Small intestine (tissue), 7 donors: ENCODE results near the gene CMTR2. TPM values are rescaled to one million over a fixed set of nuclear protein-coding genes. Genes with fewer than 3 reads are reported as not detected.
"Not testable (repeated sequence)": the region's sequence is repeated elsewhere in the genome, so short reads cannot be mapped to it uniquely, and the experiment has no call there.

Experiments used
- DNase-seq, 2 donors: peaks; one replicate each; pipeline versions ENCODE4 v3.0.0 to v3.0.0-alpha.2; 2013
- FAIRE-seq: peaks from 2 replicates; lab custom pipeline; 2012; peaks lifted over from hg19 to GRCh38; lab: Jason Lieb, UNC
- H3K27ac ChIP-seq, 3 donors: one replicate each; pipeline ENCODE4 v1.5.1; 2013; ENCODE audit warnings: low read length in 2 of 3, mild to moderate bottlenecking in 2 of 3, control low read depth in 1 of 3, inconsistent platforms in 1 of 3, low read depth in 1 of 3, moderate library complexity in 1 of 3
- H3K27me3 ChIP-seq, 3 donors: one replicate each; pipeline ENCODE4 v1.6.1; 2013; ENCODE audit warnings: low read length in 3 of 3, inconsistent platforms in 1 of 3; ENCODE audit not compliant: control insufficient read depth in 3 of 3, insufficient read depth in 3 of 3
- H3K36me3 ChIP-seq, 3 donors: one replicate each; pipeline ENCODE4 v1.6.1; 2013; ENCODE audit warnings: low read length in 3 of 3, inconsistent platforms in 1 of 3, low read depth in 1 of 3, mild to moderate bottlenecking in 1 of 3, moderate library complexity in 1 of 3; ENCODE audit not compliant: control insufficient read depth in 3 of 3, insufficient read depth in 2 of 3
- H3K4me1 ChIP-seq, 3 donors: one replicate each; pipeline ENCODE4 v1.6.1; 2013; ENCODE audit warnings: low read length in 2 of 3, inconsistent platforms in 1 of 3, low read depth in 1 of 3, mild to moderate bottlenecking in 1 of 3, moderate library complexity in 1 of 3; ENCODE audit not compliant: control insufficient read depth in 3 of 3, insufficient read depth in 2 of 3
- H3K4me3 ChIP-seq, 3 donors: one replicate each; pipeline ENCODE4 v1.5.1; 2013; ENCODE audit warnings: low read length in 3 of 3, control low read depth in 1 of 3, inconsistent platforms in 1 of 3, low read depth in 1 of 3, mild to moderate bottlenecking in 1 of 3, moderate library complexity in 1 of 3
- H3K9me3 ChIP-seq, 2 donors: one replicate each; pipeline ENCODE4 v1.6.1; 2013; ENCODE audit warnings: low read depth in 1 of 2, low read length in 1 of 2; ENCODE audit not compliant: control insufficient read depth in 2 of 2, insufficient read depth in 1 of 2
- WGBS, 3 donors: extraction: QIAGEN DNeasy Blood & Tissue Kit; methylation state at CpG; one replicate each; pipeline ENCODE4 v1.1.7; 2013; 5-methylcytosine and 5-hydroxymethylcytosine counted together
- polyA plus RNA-seq, 4 donors: library from polyadenylated mRNA; stranded (reverse) in 3 of 4; unstranded in 1 of 4; fragments of 200-250 nt in 3 of 4; fragments of 120-200 nt in 1 of 4; gene quantifications; one replicate each; pipeline versions ENCODE4 v1.2.1 to v1.2.3, GENCODE V29; 2013
- donor health status: healthy with polysubstance abuse.
- donor health status: control.
- donor health status: control.
- donor health status: Bipolar disorder and iron deficiency.
- donor health status: healthy.

CMTR2 gene
- polyA plus RNA-seq, 4 donors: 8.7 to 36.3 (median 12.6) TPM

- Histone ChIP-seq H3K36me3 (no peaks in the 10 kb centered on the region), H3K4me3 (no peak overlapping the region), H3K4me1 (no peaks in the 10 kb centered on the region), H3K27ac (no peak overlapping the region), H3K27me3 (peaks cover 0 to 3% (median 0%) of the 10 kb centered on the region in 3 donors), H3K9me3 (no peaks in the 10 kb centered on the region)
- DNase-seq: no peak
- FAIRE-seq: no peak
- 19 to 23% (median 19%) methylated on average over 3 of the region's 3 CpGs for WGBS, 3 donors
These were observed 26.1 kb upstream of the CMTR2 start for GRCh38 chr16:71315269-71315668.

- H3K4me1 ChIP-seq, H3K27me3 ChIP-seq, H3K4me3 ChIP-seq, DNase-seq, H3K27ac ChIP-seq, H3K36me3 ChIP-seq, H3K9me3 ChIP-seq, FAIRE-seq: not testable (repeated sequence)
- 49 to 72% (median 71%) methylated on average over 3 of the region's 3 CpGs for WGBS, 3 donors
These were observed 24.4 kb upstream of the CMTR2 start for GRCh38 chr16:71313591-71313990.

GRCh38 chr16:71311553-71312158 is 22.5 kb upstream of the CMTR2 start:
- Histone ChIP-seq H3K4me3 (no peak overlapping the region), H3K9me3 (no peaks in the 10 kb centered on the region), H3K27me3 (peaks cover 0 to 4% (median 0%) of the 10 kb centered on the region in 3 donors), H3K36me3 (no peaks in the 10 kb centered on the region), H3K4me1 (no peaks in the 10 kb centered on the region), H3K27ac (no peak overlapping the region)
- 24 to 26% (median 24%) methylated on average over 7 of the region's 7 CpGs for WGBS, 3 donors
- DNase-seq: peak; percentile 13 to 20
- FAIRE-seq: no peak

GRCh38 chr16:71303938-71304337 is 14.7 kb upstream of the CMTR2 start:
- DNase-seq: no peak
- Histone ChIP-seq H3K36me3 (no peaks in the 10 kb centered on the region), H3K4me1 (no peaks in the 10 kb centered on the region), H3K27me3 (peaks cover 0 to 2% (median 0%) of the 10 kb centered on the region in 3 donors), H3K27ac (no peak overlapping the region), H3K9me3 (peaks cover 0 to 2% of the 10 kb centered on the region in 2 donors), H3K4me3 (no peak overlapping the region)
- WGBS, 3 donors: 69 to 82% (median 74%) methylated on average over 5 of the region's 5 CpGs
- no peak for FAIRE-seq

GRCh38 chr16:71297341-71297634 is 8.1 kb upstream of the CMTR2 start:
- Histone ChIP-seq H3K9me3 (no peaks in the 10 kb centered on the region), H3K27me3 (peaks cover 0 to 6% (median 2%) of the 10 kb centered on the region in 3 donors), H3K27ac (no peak overlapping the region), H3K36me3 (no peaks in the 10 kb centered on the region), H3K4me1 (no peaks in the 10 kb centered on the region), H3K4me3 (no peak overlapping the region)
- DNase-seq (no peak), FAIRE-seq (no peak)
- 41 to 57% (median 55%) methylated on average over 2 of the region's 2 CpGs for WGBS, 3 donors

GRCh38 chr16:71296584-71297340 is 7.6 kb upstream of the CMTR2 start:
- Histone ChIP-seq H3K27me3 (peaks cover 0 to 6% (median 2%) of the 10 kb centered on the region in 3 donors), H3K27ac (no peak overlapping the region), H3K36me3 (no peaks in the 10 kb centered on the region), H3K9me3 (no peaks in the 10 kb centered on the region), H3K4me3 (no peak overlapping the region), H3K4me1 (no peaks in the 10 kb centered on the region)
- DNase-seq (no peak), FAIRE-seq (no peak)
- WGBS, 3 donors: 29 to 49% (median 38%) methylated on average over 3 of the region's 3 CpGs

- H3K9me3 ChIP-seq: no peaks in the 10 kb centered on the region
- FAIRE-seq: no peak
These were observed 6.7 kb upstream of the CMTR2 start for GRCh38 chr16:71295950-71296349.

GRCh38 chr16:71293919-71294318 is 4.7 kb upstream of the CMTR2 start:
- no peaks in the 10 kb centered on the region for H3K36me3 ChIP-seq
- no peaks in the 10 kb centered on the region for H3K9me3 ChIP-seq
- peaks cover 0 to 6% (median 0%) of the 10 kb centered on the region in 3 donors for H3K4me1 ChIP-seq
- H3K27me3 ChIP-seq: peaks cover 0 to 6% (median 0%) of the 10 kb centered on the region in 3 donors
- no peak overlapping the region for H3K4me3 ChIP-seq
- FAIRE-seq (no peak), DNase-seq (no peak)
- 25 to 53% (median 47%) methylated on average over 1 of the region's 1 CpG for WGBS, 3 donors
- H3K27ac ChIP-seq: no peak overlapping the region

More at GRCh38 chr16:71295950-71296349, 6.7 kb upstream of the CMTR2 start:
- Histone ChIP-seq H3K4me3 (no peak overlapping the region), H3K4me1 (no peaks in the 10 kb centered on the region), H3K27me3 (peaks cover 0 to 6% (median 2%) of the 10 kb centered on the region in 3 donors), H3K27ac (no peak overlapping the region), H3K36me3 (no peaks in the 10 kb centered on the region)
- no peak for DNase-seq
- WGBS, 3 donors: 88 to 95% (median 90%) methylated on average over 1 of the region's 1 CpG
